Esophagus muscularis mucosa (tissue), 4 donors: ENCODE results near the gene NXN.

Experiments used
- CTCF ChIP-seq, 3 experiments: fragments of 200-600 bp in 2 of 3; fragments of 450-650 bp in 1 of 3; sonication (generic) in 2 of 3; IDR thresholded peaks; one replicate each; pipeline ENCODE4 v1.5.1; 2017 to 2019; ENCODE audit warnings: antibody characterized with exemption in 3 of 3, mild to moderate bottlenecking in 2 of 3, moderate library complexity in 1 of 3
- EP300 ChIP-seq: sonication (generic); formaldehyde crosslinking; IDR thresholded peaks from one replicate; pipeline ENCODE4 v1.6.1; 2017; ENCODE audit warnings: antibody characterized with exemption
- POLR2AphosphoS5 ChIP-seq, 2 donors: sonication (generic); formaldehyde crosslinking; IDR thresholded peaks; one replicate each; pipeline ENCODE4 v1.6.1; 2017; ENCODE audit warnings: antibody characterized with exemption in 2 of 2

- TF ChIP-seq EP300 (no peak), CTCF (IDR thresholded peaks at IDR 0.05) (no peak), POLR2AphosphoS5 (IDR thresholded peaks at IDR 0.05) (peak; percentile 9 to 64)
Measured at GRCh38 chr17:978103-979093, 1.2 kb downstream of the NXN start.
